HG03460 (cell line): ENCODE data around the gene LAMTOR2.
A peak's percentile ranks its signal among the peaks of the same experiment; 100 is the strongest.

ENCODE experiments used
- ATAC-seq: cut with Tn5 transposase; IDR thresholded peaks from one replicate; pipeline ENCODE4 v1.9.1; 2021; ENCODE audit not compliant: unreplicated experiment

Gene LAMTOR2

GRCh38 chr1:156074661-156075060, 20.1 kb downstream of the LAMTOR2 start:
- no peak for ATAC-seq

- no peak for ATAC-seq
Measured at GRCh38 chr1:156075162-156075561, 20.6 kb downstream of the LAMTOR2 start.

- no peak for ATAC-seq
Measured at GRCh38 chr1:156075775-156076204, 21.2 kb downstream of the LAMTOR2 start.

GRCh38 chr1:156076609-156077429, 22.2 kb downstream of the LAMTOR2 start:
- ATAC-seq, result peak; percentile 65

GRCh38 chr1:156077430-156077760, 22.8 kb downstream of the LAMTOR2 start:
- ATAC-seq, result no peak

- ATAC-seq, result no peak
Measured at GRCh38 chr1:156078728-156079127, 24.1 kb downstream of the LAMTOR2 start.

- ATAC-seq, result no peak
Measured at GRCh38 chr1:156079762-156080161, 25.2 kb downstream of the LAMTOR2 start.

GRCh38 chr1:156080241-156080862, 25.8 kb downstream of the LAMTOR2 start:
- no peak for ATAC-seq

GRCh38 chr1:156080863-156081179, 26.2 kb downstream of the LAMTOR2 start:
- no peak for ATAC-seq

GRCh38 chr1:156081180-156081916, 26.8 kb downstream of the LAMTOR2 start:
- no peak for ATAC-seq

- ATAC-seq, result no peak
Measured at GRCh38 chr1:156081917-156082308, 27.3 kb downstream of the LAMTOR2 start.

GRCh38 chr1:156082309-156083091, 27.9 kb downstream of the LAMTOR2 start, which contains the start of gene MEX3A:
TSS of gene MEX3A (minus strand) at chr1:156082465. CDS start at chr1:156081998, 467 bp downstream.
- ATAC-seq, result no peak

GRCh38 chr1:156083800-156084790, 29.5 kb downstream of the LAMTOR2 start:
- no peak for ATAC-seq

- no peak for ATAC-seq
Measured at GRCh38 chr1:156086256-156086662, 31.7 kb downstream of the LAMTOR2 start.

- ATAC-seq, result no peak
Measured at GRCh38 chr1:156089704-156090103, 35.1 kb downstream of the LAMTOR2 start.

GRCh38 chr1:156090138-156090839, 35.7 kb downstream of the LAMTOR2 start:
- no peak for ATAC-seq

GRCh38 chr1:156090840-156091188, 36.2 kb downstream of the LAMTOR2 start:
- ATAC-seq, result no peak

GRCh38 chr1:156091610-156092009, 37.0 kb downstream of the LAMTOR2 start:
- no peak for ATAC-seq

GRCh38 chr1:156095906-156096508, 41.4 kb downstream of the LAMTOR2 start:
- no peak for ATAC-seq
